Right lobe of liver (tissue), 6 donors: Measurements from ENCODE around the gene TBCA. TPM values are rescaled to one million over a fixed set of nuclear protein-coding genes. Genes with fewer than 3 reads are reported as not detected.

ENCODE experiments used
- ATAC-seq, 4 donors: fragments of 200-7000 bp; cut with Tn5 transposase; one replicate each; pipeline ENCODE4 v1.9.1; 2020; ENCODE audit warnings: mild to moderate bottlenecking in 4 of 4, moderate library complexity in 4 of 4
- DNase-seq, 3 donors: peaks; one replicate each; pipeline ENCODE4 v3.0.0-alpha.2; 2020
- H3K27ac ChIP-seq, 3 donors: fragments of 200-600 bp; one replicate each; pipeline ENCODE4 v1.8.0; 2022
- H3K27me3 ChIP-seq, 2 donors: fragments of 200-600 bp; one replicate each; pipeline ENCODE4 v1.8.0; 2022
- H3K36me3 ChIP-seq, 4 donors: fragments of 200-600 bp; sonication (generic) in 1 of 4; one replicate each; pipeline versions ENCODE4 v1.5.1 to v1.8.0; 2017 to 2022; ENCODE audit warnings: control low read depth in 1 of 4
- H3K4me1 ChIP-seq, 4 donors: fragments of 200-600 bp; sonication (generic) in 1 of 4; one replicate each; pipeline versions ENCODE4 v1.5.1 to v1.8.0; 2017 to 2022; ENCODE audit warnings: control low read depth in 1 of 4
- H3K4me3 ChIP-seq, 3 donors: fragments of 200-600 bp; one replicate each; pipeline ENCODE4 v1.8.0; 2022
- H3K9me3 ChIP-seq, 4 donors: fragments of 200-600 bp; sonication (generic) in 1 of 4; one replicate each; pipeline versions ENCODE4 v1.5.1 to v1.8.0; 2017 to 2022; ENCODE audit warnings: control low read depth in 1 of 4
- CTCF ChIP-seq, 4 donors: fragments of 200-600 bp in 3 of 4; fragments of 450-650 bp in 1 of 4; IDR thresholded peaks; one replicate each; pipeline versions ENCODE4 v1.5.1 to v1.8.0; 2016 to 2022; ENCODE audit warnings: antibody characterized with exemption in 4 of 4, mild to moderate bottlenecking in 2 of 4
- POLR2A ChIP-seq: fragments of 450-650 bp; IDR thresholded peaks from one replicate; pipeline ENCODE4 v1.6.1; 2017; ENCODE audit warnings: antibody characterized with exemption, mild to moderate bottlenecking
- WGBS: methylation state at CpG from one replicate; pipeline ENCODE4 v1.1.6; 2018; ENCODE audit warnings: low coverage, low lambda C conversion rate; ENCODE audit not compliant: insufficient coverage; ENCODE audit errors: missing lambda C conversion rate; 5-methylcytosine and 5-hydroxymethylcytosine counted together
- intact Hi-C, 2 donors: fragments of 100-400 bp; cut with DNase I; formaldehyde crosslinking; loops; one replicate each; pipeline versions ENCODE4 v1.11.2 to v1.14.1; 2022
- total RNA-seq, 6 experiments: library from RNA; depleted of rRNA in 2 of 6; stranded (reverse); fragments of >200 nt in 2 of 6; fragmentation: NEBNext Ultra II Directional in 3 of 6; extraction: Animal tissue kit (Norgen Biotek cat#: 25700) in 3 of 6; gene quantifications; one replicate each; pipeline versions ENCODE4 v1.1.0 to v1.2.4, GENCODE V29; 2016 to 2023
- donor health status: DM: no; HTN: yes; CAD: no.
- donor health status: DM: no; HTN: no; CAD: no.
- donor health status: DM: no; HTN: no; CAD: no.
- donor health status: DM: no; HTN: yes; CAD: no.
- donor health status: DM: no; HTN: yes; CAD: no.

The TBCA gene
- total RNA-seq, 6 experiments from 2014 or later: 92.1 to 165 (median 127) TPM

GRCh38 chr5:77791926-77792325 is 15.8 kb upstream of the TBCA start:
- Histone ChIP-seq H3K4me1 (peaks cover 0 to 5% (median 0%) of the 10 kb centered on the region in 4 donors), H3K36me3 (no peaks in the 10 kb centered on the region), H3K4me3 (no peak overlapping the region), H3K27ac (no peak overlapping the region), H3K27me3 (no peaks in the 10 kb centered on the region), H3K9me3 (no peaks in the 10 kb centered on the region)
- 75% methylated on average over 2 of the region's 2 CpGs for WGBS
- TF ChIP-seq POLR2A: no peak
- no peak for TF ChIP-seq CTCF (IDR thresholded peaks at IDR 0.05)
- intact Hi-C loops: no loop called here
- DNase-seq (no peak), ATAC-seq (no peak)

GRCh38 chr5:77791356-77791755 is 15.2 kb upstream of the TBCA start:
- H3K9me3 ChIP-seq: no peaks in the 10 kb centered on the region
- WGBS: 32% methylated on average over 2 of the region's 2 CpGs
- H3K4me1 ChIP-seq: peaks cover 0 to 5% (median 0%) of the 10 kb centered on the region in 4 donors
- H3K4me3 ChIP-seq: no peak overlapping the region
- intact Hi-C loops: no loop called here
- no peak for TF ChIP-seq POLR2A
- no peak for TF ChIP-seq CTCF (IDR thresholded peaks at IDR 0.05)
- no peaks in the 10 kb centered on the region for H3K36me3 ChIP-seq
- DNase-seq: no peak
- ATAC-seq: no peak
- H3K27me3 ChIP-seq: no peaks in the 10 kb centered on the region
- H3K27ac ChIP-seq: no peak overlapping the region

- no peak for TF ChIP-seq POLR2A
- TF ChIP-seq CTCF (IDR thresholded peaks at IDR 0.05): no peak
- H3K9me3 ChIP-seq: no peaks in the 10 kb centered on the region
- no peaks in the 10 kb centered on the region for H3K36me3 ChIP-seq
- H3K27ac ChIP-seq: no peak overlapping the region
- no peaks in the 10 kb centered on the region for H3K4me1 ChIP-seq
- 85% methylated on average over 4 of the region's 17 CpGs for WGBS
- DNase-seq (no peak), ATAC-seq (no peak)
- intact Hi-C loops: no loop called here
- H3K4me3 ChIP-seq: no peak overlapping the region
- H3K27me3 ChIP-seq: no peaks in the 10 kb centered on the region
Measured at GRCh38 chr5:77785229-77785628, 9.1 kb upstream of the TBCA start.

GRCh38 chr5:77784735-77785134 is 8.6 kb upstream of the TBCA start:
- ATAC-seq (no peak), DNase-seq (no peak)

More at GRCh38 chr5:77784735-77785134, 8.6 kb upstream of the TBCA start:
- no peak overlapping the region for H3K27ac ChIP-seq
- no peaks in the 10 kb centered on the region for H3K9me3 ChIP-seq
- no peaks in the 10 kb centered on the region for H3K4me1 ChIP-seq
- intact Hi-C loops: no loop called here
- no peak for TF ChIP-seq POLR2A
- TF ChIP-seq CTCF (IDR thresholded peaks at IDR 0.05): no peak
- H3K27me3 ChIP-seq: no peaks in the 10 kb centered on the region
- H3K36me3 ChIP-seq: no peaks in the 10 kb centered on the region
- no peak overlapping the region for H3K4me3 ChIP-seq
- 92% methylated on average over 15 of the region's 21 CpGs for WGBS
